Adrenal gland (tissue), 5 donors: ENCODE measurements around the gene BTBD7.

Experiments used
- CTCF ChIP-seq, 6 experiments: fragments of 450-650 bp in 4 of 6; fragments of 200-600 bp in 2 of 6; sonication (generic) in 1 of 6; IDR thresholded peaks; 1 replicate in 5 of 6; 2 replicates in 1 of 6; pipeline versions ENCODE4 v1.5.1 to v1.8.0; 2016 to 2021; ENCODE audit warnings: antibody characterized with exemption in 6 of 6, mild to moderate bottlenecking in 2 of 6, moderate library complexity in 1 of 6
- POLR2A ChIP-seq, 2 donors: fragments of 450-650 bp; IDR thresholded peaks; one replicate each; pipeline ENCODE4 v1.6.1; 2017; ENCODE audit warnings: antibody characterized with exemption in 2 of 2, mild to moderate bottlenecking in 2 of 2, moderate library complexity in 1 of 2
- donor health status: DM: no; HTN: no; CAD: no.

GRCh38 chr14:93299866-93300265 is 33.0 kb downstream of the BTBD7 start:
- no peak for TF ChIP-seq CTCF (IDR thresholded peaks at IDR 0.05)
- no peak for TF ChIP-seq POLR2A (IDR thresholded peaks at IDR 0.05)
